Small intestine (tissue), 7 donors: ENCODE results near the gene OXNAD1. TPM values are rescaled to one million over a fixed set of nuclear protein-coding genes. Genes with fewer than 3 reads are reported as not detected.

Experiments used
- DNase-seq, 2 donors: peaks; one replicate each; pipeline versions ENCODE4 v3.0.0 to v3.0.0-alpha.2; 2013
- FAIRE-seq: peaks from 2 replicates; lab custom pipeline; 2012; peaks lifted over from hg19 to GRCh38; lab: Jason Lieb, UNC
- H3K27ac ChIP-seq, 3 donors: one replicate each; pipeline ENCODE4 v1.5.1; 2013; ENCODE audit warnings: low read length in 2 of 3, mild to moderate bottlenecking in 2 of 3, control low read depth in 1 of 3, inconsistent platforms in 1 of 3, low read depth in 1 of 3, moderate library complexity in 1 of 3
- H3K27me3 ChIP-seq, 3 donors: one replicate each; pipeline ENCODE4 v1.6.1; 2013; ENCODE audit warnings: low read length in 3 of 3, inconsistent platforms in 1 of 3; ENCODE audit not compliant: control insufficient read depth in 3 of 3, insufficient read depth in 3 of 3
- H3K36me3 ChIP-seq, 3 donors: one replicate each; pipeline ENCODE4 v1.6.1; 2013; ENCODE audit warnings: low read length in 3 of 3, inconsistent platforms in 1 of 3, low read depth in 1 of 3, mild to moderate bottlenecking in 1 of 3, moderate library complexity in 1 of 3; ENCODE audit not compliant: control insufficient read depth in 3 of 3, insufficient read depth in 2 of 3
- H3K4me1 ChIP-seq, 3 donors: one replicate each; pipeline ENCODE4 v1.6.1; 2013; ENCODE audit warnings: low read length in 2 of 3, inconsistent platforms in 1 of 3, low read depth in 1 of 3, mild to moderate bottlenecking in 1 of 3, moderate library complexity in 1 of 3; ENCODE audit not compliant: control insufficient read depth in 3 of 3, insufficient read depth in 2 of 3
- H3K4me3 ChIP-seq, 3 donors: one replicate each; pipeline ENCODE4 v1.5.1; 2013; ENCODE audit warnings: low read length in 3 of 3, control low read depth in 1 of 3, inconsistent platforms in 1 of 3, low read depth in 1 of 3, mild to moderate bottlenecking in 1 of 3, moderate library complexity in 1 of 3
- H3K9me3 ChIP-seq, 2 donors: one replicate each; pipeline ENCODE4 v1.6.1; 2013; ENCODE audit warnings: low read depth in 1 of 2, low read length in 1 of 2; ENCODE audit not compliant: control insufficient read depth in 2 of 2, insufficient read depth in 1 of 2
- WGBS, 3 donors: extraction: QIAGEN DNeasy Blood & Tissue Kit; methylation state at CpG; one replicate each; pipeline ENCODE4 v1.1.7; 2013; 5-methylcytosine and 5-hydroxymethylcytosine counted together
- polyA plus RNA-seq, 4 donors: library from polyadenylated mRNA; stranded (reverse) in 3 of 4; unstranded in 1 of 4; fragments of 200-250 nt in 3 of 4; fragments of 120-200 nt in 1 of 4; gene quantifications; one replicate each; pipeline versions ENCODE4 v1.2.1 to v1.2.3, GENCODE V29; 2013
- donor health status: healthy with polysubstance abuse.
- donor health status: control.
- donor health status: control.
- donor health status: Bipolar disorder and iron deficiency.
- donor health status: healthy.

The OXNAD1 gene
- polyA plus RNA-seq, 4 donors = 15.3 to 28.4 (median 18.3) TPM

- H3K27ac ChIP-seq = no peak overlapping the region
- peaks cover 2 to 20% (median 17%) of the 10 kb centered on the region in 3 donors for H3K36me3 ChIP-seq
- no peaks in the 10 kb centered on the region for H3K9me3 ChIP-seq
- no peaks in the 10 kb centered on the region for H3K4me1 ChIP-seq
- FAIRE-seq = no peak
- H3K4me3 ChIP-seq = no peak overlapping the region
- H3K27me3 ChIP-seq = no peaks in the 10 kb centered on the region
- no peak for DNase-seq
- 79 to 84% (median 84%) methylated on average over 9 of the region's 9 CpGs for WGBS, 3 donors
These were observed 33.2 kb downstream of the OXNAD1 start for GRCh38 chr3:16297997-16298885.

DNA sequence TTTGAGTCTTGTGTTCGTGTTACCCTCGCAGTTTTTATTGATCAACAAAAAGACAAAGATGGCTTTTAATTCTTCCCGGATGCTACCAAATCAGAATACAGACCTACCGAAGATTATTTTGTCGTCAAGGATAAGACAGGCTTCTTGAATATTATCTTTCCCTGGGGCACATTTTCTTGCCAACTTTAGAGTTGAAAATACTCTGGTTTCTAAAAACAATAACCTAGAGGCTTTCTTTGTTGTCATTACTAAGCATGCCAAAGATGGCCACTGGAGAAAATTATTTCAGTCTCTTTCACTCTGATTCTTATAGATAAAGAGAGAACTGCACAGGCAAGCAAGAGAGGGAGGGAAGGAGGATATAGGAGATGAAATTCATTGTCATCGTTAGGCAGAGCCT, 33.9 kb downstream of the OXNAD1 start:
- H3K4me1 ChIP-seq = no peaks in the 10 kb centered on the region
- H3K4me3 ChIP-seq = no peak overlapping the region
- peaks cover 2 to 18% (median 17%) of the 10 kb centered on the region in 3 donors for H3K36me3 ChIP-seq
- H3K27me3 ChIP-seq = no peaks in the 10 kb centered on the region
- no peak for DNase-seq
- 86 to 94% (median 88%) methylated on average over 6 of the region's 6 CpGs for WGBS, 3 donors
- no peak for FAIRE-seq
- no peak overlapping the region for H3K27ac ChIP-seq
- H3K9me3 ChIP-seq = no peaks in the 10 kb centered on the region

DNA sequence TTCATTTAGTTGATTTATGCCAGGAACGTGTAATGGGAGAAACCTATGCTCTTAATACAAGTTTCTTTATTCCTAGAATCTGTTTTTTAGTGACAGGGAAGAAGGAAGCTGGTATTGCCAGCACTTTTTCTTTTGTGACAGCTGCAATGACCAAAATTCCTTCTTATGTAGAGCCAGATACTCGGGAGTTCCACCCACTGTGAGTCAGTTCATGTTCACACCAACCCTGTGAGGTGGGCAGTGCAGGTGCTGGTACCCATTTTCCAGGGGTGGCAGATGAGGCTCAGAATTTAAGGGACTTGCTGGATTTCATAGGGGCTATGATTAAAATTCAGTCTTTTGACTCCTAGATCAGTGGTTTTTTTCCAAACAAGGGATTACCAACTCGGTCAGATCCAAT, 34.7 kb downstream of the OXNAD1 start:
- Histone ChIP-seq H3K9me3 (no peaks in the 10 kb centered on the region), H3K27ac (peak overlapping the region in 1 of 3 donors; percentile 52), H3K4me3 (no peak overlapping the region), H3K4me1 (no peaks in the 10 kb centered on the region), H3K36me3 (peaks cover 2 to 20% (median 18%) of the 10 kb centered on the region in 3 donors), H3K27me3 (no peaks in the 10 kb centered on the region)
- DNase-seq (no peak), FAIRE-seq (no peak)
- 75 to 85% (median 80%) methylated on average over 3 of the region's 3 CpGs for WGBS, 3 donors

DNA sequence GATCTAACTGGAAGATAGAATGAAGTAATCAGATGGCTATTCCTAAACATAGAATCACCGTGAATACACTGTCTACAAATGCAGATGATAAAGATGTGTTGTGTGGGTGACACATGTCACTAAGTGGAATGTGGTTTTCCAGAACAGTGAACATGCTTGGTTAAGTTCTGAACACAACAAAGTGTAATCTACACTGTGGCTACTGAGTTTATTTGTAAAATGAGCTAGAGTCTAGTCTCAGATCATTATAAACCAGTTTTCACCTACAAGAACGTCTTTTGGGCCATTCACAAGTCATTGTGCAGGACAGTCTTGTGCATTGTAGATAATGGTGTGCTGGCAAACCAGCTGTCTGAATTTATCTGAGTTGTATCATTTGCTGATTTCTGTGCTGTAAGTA, 35.3 kb downstream of the OXNAD1 start:
- H3K27ac ChIP-seq = peak overlapping the region in 2 of 3 donors; percentile 16 to 56
- H3K36me3 ChIP-seq = peaks cover 2 to 25% (median 15%) of the 10 kb centered on the region in 3 donors
- FAIRE-seq = no peak

GRCh38 chr3:16300881-16301359, 35.9 kb downstream of the OXNAD1 start:
- no peak for FAIRE-seq
- DNase-seq = peak in 1 of 2 donors; percentile 64
- peaks cover 0 to 2% (median 0%) of the 10 kb centered on the region in 3 donors for H3K4me1 ChIP-seq
- no peaks in the 10 kb centered on the region for H3K27me3 ChIP-seq
- H3K9me3 ChIP-seq = no peaks in the 10 kb centered on the region
- H3K27ac ChIP-seq = peak overlapping the region in 2 of 3 donors; percentile 16 to 56
- H3K36me3 ChIP-seq = peaks cover 2 to 26% (median 12%) of the 10 kb centered on the region in 3 donors
- 69 to 94% (median 75%) methylated on average over 2 of the region's 2 CpGs for WGBS, 3 donors
- no peak overlapping the region for H3K4me3 ChIP-seq

More for the DNA sequence above, 35.3 kb downstream of the OXNAD1 start:
- Histone ChIP-seq H3K9me3 (no peaks in the 10 kb centered on the region), H3K4me3 (no peak overlapping the region), H3K4me1 (no peaks in the 10 kb centered on the region), H3K27me3 (no peaks in the 10 kb centered on the region)
- DNase-seq = peak in 1 of 2 donors; percentile 17
- 72 to 75% (median 73%) methylated on average over 2 of the region's 2 CpGs for WGBS, 3 donors

DNA sequence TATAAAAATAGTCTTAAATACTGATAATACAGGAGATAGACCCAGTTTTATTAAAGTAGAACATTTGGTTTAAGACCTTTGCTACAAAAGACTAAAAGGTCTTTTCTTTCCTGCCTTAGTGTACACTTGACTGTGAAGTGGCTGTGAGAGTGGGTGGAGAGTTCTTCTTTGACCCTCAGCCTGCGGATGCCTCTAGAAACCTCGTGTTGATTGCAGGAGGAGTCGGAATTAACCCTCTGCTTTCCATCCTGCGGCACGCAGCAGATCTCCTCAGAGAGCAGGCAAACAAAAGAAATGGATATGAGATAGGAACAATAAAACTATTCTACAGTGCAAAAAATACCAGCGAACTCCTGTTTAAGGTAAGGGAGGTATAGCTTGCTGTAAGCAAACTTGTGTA, 36.5 kb downstream of the OXNAD1 start:
- no peak for DNase-seq
- Histone ChIP-seq H3K9me3 (no peaks in the 10 kb centered on the region), H3K4me1 (peaks cover 0 to 2% (median 0%) of the 10 kb centered on the region in 3 donors), H3K4me3 (no peak overlapping the region), H3K27ac (peak overlapping the region in 2 of 3 donors; percentile 55 to 59), H3K27me3 (no peaks in the 10 kb centered on the region), H3K36me3 (peaks cover 2 to 25% (median 10%) of the 10 kb centered on the region in 3 donors)
- FAIRE-seq = no peak
- WGBS, 3 donors = 49 to 71% (median 65%) methylated on average over 6 of the region's 6 CpGs

DNA sequence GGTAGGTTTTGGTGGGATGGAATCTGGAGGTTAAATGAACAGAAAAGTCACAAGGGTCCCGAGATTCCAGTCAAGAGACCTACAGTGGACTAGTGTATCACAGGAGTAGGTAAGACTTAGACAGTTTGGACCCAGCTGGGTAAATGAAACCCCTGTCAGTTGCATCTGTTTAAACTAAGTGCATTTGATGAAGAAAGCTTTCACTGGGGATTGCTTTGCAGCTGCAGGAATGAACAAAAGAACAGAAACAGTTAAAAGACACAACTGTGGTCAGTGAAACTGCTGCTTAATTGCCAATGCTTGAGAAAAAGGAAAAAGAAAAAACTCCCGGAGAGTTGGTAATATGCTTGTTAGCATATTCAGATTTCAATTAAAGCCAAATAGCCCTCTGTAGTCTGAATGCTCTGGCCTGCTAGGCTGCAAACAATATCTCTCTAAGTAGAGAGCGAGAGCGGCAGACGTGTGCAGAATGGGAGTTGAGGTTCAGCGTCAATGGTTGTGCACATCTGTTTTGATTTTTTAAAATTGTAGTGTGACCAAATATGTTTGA, 37.1 kb downstream of the OXNAD1 start:
- DNase-seq (no peak), FAIRE-seq (no peak)
- H3K4me3 ChIP-seq = no peak overlapping the region
- H3K36me3 ChIP-seq = peaks cover 2 to 25% (median 10%) of the 10 kb centered on the region in 3 donors
- H3K27ac ChIP-seq = peak overlapping the region in 2 of 3 donors; percentile 7 to 55
- 71 to 84% (median 80%) methylated on average over 6 of the region's 6 CpGs for WGBS, 3 donors
- H3K27me3 ChIP-seq = no peaks in the 10 kb centered on the region
- peaks cover 0 to 2% (median 0%) of the 10 kb centered on the region in 3 donors for H3K4me1 ChIP-seq
- no peaks in the 10 kb centered on the region for H3K9me3 ChIP-seq

DNA sequence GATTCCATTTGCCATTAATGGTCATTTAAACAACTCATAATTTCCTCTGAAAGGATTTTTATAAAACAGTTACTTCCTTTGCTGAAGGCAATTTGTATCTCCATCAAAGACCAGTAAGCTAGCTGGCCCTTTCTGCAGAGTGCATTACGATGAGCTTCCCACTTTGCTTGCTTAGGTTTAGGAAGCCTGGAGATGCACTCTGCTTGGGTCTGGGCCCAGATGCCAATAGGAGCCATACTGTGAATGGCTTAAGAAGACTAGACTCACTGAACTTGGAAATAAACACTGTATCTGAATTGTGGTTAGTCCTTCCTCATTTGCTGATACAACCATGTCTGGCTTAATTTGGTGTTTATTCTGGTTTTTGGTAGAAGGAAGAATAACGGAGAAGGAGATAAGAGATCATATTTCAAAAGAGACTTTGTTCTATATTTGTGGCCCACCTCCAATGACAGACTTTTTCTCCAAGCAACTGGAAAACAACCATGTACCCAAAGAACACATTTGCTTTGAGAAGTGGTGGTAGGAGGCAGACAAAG, 38.1 kb downstream of the OXNAD1 start:
- Histone ChIP-seq H3K4me3 (no peak overlapping the region), H3K36me3 (peaks cover under 1 to 23% (median 8%) of the 10 kb centered on the region in 3 donors), H3K27me3 (no peaks in the 10 kb centered on the region), H3K9me3 (no peaks in the 10 kb centered on the region), H3K4me1 (peaks cover 0 to 2% (median 0%) of the 10 kb centered on the region in 3 donors), H3K27ac (no peak overlapping the region)
- WGBS, 3 donors = 64 to 75% (median 66%) methylated on average over 2 of the region's 2 CpGs
- DNase-seq (no peak), FAIRE-seq (no peak)
